Measurements from ENCODE around the gene ELOA. TPM values are rescaled to one million over a fixed set of nuclear protein-coding genes. Genes with fewer than 3 reads are reported as not detected.

Gene ELOA
- total and polyA plus RNA-seq, 2 experiments from 2014 or later: 49.1 to 57.7 TPM

DNA sequence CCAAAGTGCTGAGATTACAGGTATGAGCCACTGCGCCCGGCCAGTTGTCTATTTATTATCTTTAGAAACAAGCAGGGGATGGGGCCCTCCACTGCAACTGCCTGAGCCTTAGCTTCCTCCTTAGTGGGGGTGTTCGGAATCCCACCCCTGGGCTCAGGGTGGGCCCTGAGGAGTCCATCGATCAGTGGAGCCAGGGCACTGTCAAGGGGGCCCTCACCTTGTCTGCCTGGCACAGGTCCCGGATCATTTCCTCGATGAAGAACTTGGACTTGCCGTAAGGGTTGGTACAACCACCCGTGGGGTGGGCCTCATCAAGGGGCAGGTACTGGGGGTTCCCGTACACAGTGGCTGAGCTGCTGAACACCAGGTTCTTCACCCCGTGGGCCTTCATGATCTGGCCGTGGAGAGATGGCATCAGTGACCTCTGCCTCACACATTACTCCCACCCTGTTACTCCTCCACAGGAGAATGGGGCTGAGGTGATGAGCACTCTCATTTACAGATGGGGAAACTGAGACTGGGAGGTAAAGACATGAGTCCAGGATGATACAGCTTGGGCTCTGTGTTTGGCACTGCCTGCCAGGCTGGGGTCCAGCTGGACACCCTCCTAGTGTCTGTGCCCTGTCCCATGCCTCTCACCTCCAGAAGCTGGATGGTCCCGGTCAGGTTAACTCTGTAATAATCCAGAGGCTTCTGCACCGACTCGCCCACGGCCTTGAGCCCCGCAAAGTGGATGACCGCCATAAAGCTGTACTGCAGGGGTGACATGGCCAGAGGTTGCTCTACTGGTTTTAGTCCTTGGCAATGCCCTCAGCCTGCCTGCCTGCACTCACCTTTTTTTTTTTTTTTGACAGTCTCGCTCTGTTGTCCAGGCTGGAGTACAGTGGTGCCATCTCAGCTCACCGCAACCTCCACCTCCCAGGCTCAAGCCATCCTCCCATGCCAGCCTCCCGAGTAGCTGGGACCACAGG lies 54.5 kb downstream of the ELOA start (continued):
- TF ChIP-seq, protein P1, sequence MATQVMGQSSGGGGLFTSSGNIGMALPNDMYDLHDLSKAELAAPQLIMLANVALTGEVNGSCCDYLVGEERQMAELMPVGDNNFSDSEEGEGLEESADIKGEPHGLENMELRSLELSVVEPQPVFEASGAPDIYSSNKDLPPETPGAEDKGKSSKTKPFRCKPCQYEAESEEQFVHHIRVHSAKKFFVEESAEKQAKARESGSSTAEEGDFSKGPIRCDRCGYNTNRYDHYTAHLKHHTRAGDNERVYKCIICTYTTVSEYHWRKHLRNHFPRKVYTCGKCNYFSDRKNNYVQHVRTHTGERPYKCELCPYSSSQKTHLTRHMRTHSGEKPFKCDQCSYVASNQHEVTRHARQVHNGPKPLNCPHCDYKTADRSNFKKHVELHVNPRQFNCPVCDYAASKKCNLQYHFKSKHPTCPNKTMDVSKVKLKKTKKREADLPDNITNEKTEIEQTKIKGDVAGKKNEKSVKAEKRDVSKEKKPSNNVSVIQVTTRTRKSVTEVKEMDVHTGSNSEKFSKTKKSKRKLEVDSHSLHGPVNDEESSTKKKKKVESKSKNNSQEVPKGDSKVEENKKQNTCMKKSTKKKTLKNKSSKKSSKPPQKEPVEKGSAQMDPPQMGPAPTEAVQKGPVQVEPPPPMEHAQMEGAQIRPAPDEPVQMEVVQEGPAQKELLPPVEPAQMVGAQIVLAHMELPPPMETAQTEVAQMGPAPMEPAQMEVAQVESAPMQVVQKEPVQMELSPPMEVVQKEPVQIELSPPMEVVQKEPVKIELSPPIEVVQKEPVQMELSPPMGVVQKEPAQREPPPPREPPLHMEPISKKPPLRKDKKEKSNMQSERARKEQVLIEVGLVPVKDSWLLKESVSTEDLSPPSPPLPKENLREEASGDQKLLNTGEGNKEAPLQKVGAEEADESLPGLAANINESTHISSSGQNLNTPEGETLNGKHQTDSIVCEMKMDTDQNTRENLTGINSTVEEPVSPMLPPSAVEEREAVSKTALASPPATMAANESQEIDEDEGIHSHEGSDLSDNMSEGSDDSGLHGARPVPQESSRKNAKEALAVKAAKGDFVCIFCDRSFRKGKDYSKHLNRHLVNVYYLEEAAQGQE (IDR thresholded peaks at IDR 0.05; ENCODE audit: unreplicated experiment): no peak
- TF ChIP-seq, protein P2, sequence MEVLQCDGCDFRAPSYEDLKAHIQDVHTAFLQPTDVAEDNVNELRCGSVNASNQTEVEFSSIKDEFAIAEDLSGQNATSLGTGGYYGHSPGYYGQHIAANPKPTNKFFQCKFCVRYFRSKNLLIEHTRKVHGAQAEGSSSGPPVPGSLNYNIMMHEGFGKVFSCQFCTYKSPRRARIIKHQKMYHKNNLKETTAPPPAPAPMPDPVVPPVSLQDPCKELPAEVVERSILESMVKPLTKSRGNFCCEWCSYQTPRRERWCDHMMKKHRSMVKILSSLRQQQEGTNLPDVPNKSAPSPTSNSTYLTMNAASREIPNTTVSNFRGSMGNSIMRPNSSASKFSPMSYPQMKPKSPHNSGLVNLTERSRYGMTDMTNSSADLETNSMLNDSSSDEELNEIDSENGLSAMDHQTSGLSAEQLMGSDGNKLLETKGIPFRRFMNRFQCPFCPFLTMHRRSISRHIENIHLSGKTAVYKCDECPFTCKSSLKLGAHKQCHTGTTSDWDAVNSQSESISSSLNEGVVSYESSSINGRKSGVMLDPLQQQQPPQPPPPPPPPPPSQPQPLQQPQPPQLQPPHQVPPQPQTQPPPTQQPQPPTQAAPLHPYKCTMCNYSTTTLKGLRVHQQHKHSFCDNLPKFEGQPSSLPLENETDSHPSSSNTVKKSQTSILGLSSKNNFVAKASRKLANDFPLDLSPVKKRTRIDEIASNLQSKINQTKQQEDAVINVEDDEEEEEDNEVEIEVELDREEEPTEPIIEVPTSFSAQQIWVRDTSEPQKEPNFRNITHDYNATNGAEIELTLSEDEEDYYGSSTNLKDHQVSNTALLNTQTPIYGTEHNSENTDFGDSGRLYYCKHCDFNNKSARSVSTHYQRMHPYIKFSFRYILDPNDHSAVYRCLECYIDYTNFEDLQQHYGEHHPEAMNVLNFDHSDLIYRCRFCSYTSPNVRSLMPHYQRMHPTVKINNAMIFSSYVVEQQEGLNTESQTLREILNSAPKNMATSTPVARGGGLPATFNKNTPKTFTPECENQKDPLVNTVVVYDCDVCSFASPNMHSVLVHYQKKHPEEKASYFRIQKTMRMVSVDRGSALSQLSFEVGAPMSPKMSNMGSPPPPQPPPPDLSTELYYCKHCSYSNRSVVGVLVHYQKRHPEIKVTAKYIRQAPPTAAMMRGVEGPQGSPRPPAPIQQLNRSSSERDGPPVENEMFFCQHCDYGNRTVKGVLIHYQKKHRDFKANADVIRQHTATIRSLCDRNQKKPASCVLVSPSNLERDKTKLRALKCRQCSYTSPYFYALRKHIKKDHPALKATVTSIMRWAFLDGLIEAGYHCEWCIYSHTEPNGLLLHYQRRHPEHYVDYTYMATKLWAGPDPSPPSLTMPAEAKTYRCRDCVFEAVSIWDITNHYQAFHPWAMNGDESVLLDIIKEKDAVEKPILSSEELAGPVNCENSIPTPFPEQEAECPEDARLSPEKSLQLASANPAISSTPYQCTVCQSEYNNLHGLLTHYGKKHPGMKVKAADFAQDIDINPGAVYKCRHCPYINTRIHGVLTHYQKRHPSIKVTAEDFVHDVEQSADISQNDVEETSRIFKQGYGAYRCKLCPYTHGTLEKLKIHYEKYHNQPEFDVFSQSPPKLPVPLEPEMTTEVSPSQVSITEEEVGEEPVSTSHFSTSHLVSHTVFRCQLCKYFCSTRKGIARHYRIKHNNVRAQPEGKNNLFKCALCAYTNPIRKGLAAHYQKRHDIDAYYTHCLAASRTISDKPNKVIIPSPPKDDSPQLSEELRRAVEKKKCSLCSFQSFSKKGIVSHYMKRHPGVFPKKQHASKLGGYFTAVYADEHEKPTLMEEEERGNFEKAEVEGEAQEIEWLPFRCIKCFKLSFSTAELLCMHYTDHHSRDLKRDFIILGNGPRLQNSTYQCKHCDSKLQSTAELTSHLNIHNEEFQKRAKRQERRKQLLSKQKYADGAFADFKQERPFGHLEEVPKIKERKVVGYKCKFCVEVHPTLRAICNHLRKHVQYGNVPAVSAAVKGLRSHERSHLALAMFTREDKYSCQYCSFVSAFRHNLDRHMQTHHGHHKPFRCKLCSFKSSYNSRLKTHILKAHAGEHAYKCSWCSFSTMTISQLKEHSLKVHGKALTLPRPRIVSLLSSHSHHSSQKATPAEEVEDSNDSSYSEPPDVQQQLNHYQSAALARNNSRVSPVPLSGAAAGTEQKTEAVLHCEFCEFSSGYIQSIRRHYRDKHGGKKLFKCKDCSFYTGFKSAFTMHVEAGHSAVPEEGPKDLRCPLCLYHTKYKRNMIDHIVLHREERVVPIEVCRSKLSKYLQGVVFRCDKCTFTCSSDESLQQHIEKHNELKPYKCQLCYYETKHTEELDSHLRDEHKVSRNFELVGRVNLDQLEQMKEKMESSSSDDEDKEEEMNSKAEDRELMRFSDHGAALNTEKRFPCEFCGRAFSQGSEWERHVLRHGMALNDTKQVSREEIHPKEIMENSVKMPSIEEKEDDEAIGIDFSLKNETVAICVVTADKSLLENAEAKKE (CRISPR knock-in tag; IDR thresholded peaks at IDR 0.05): no peak
- TF ChIP-seq NANOG (IDR thresholded peaks at IDR 0.05; ENCODE audit: borderline replicate concordance): no peak
- no peak for TF ChIP-seq CREB1 (CRISPR knock-in tag; IDR thresholded peaks at IDR 0.05; ENCODE audit: low read depth)
- TF ChIP-seq EZH2 (IDR thresholded peaks at IDR 0.05; ENCODE audit: low read depth, unreplicated experiment): no peak
